ENCODE data around the gene UBE2E2.

GRCh38 chr3:23209747-23210487 is 6.8 kb downstream of the UBE2E2 start:
- no peak for TF ChIP-seq POLR2AphosphoS5 (IDR thresholded peaks at IDR 0.05; ENCODE audit: low read depth, low read length)
- TF ChIP-seq TAF1 (IDR thresholded peaks at IDR 0.05; ENCODE audit: borderline replicate concordance, insufficient read depth, low read length), result no peak
- TF ChIP-seq SIN3A (IDR thresholded peaks at IDR 0.05; ENCODE audit: borderline replicate concordance, insufficient read depth, low read length), result no peak
- TF ChIP-seq REST (IDR thresholded peaks at IDR 0.05; ENCODE audit: insufficient read depth in 1 of 2, low read depth in 2 of 2, low read length in 2 of 2), result no peak
